Stimulated activated CD4-positive, alpha-beta T cell treated with anti-CD3 and anti-CD28 coated beads, Interleukin-15, amount 100 ng/mL, for 1 hour (primary cell): Measurements from ENCODE around the gene TRANK1.
"Not testable (repeated sequence)": the region's sequence is repeated elsewhere in the genome, so short reads cannot be mapped to it uniquely, and the experiment has no call there.

Experiments
- DNase-seq, 2 donors: peaks; one replicate each; pipeline ENCODE4 v3.0.0-alpha.2; 2020; ENCODE audit warnings: low read depth in 1 of 2, low spot score in 1 of 2

TRANK1 gene

DNA sequence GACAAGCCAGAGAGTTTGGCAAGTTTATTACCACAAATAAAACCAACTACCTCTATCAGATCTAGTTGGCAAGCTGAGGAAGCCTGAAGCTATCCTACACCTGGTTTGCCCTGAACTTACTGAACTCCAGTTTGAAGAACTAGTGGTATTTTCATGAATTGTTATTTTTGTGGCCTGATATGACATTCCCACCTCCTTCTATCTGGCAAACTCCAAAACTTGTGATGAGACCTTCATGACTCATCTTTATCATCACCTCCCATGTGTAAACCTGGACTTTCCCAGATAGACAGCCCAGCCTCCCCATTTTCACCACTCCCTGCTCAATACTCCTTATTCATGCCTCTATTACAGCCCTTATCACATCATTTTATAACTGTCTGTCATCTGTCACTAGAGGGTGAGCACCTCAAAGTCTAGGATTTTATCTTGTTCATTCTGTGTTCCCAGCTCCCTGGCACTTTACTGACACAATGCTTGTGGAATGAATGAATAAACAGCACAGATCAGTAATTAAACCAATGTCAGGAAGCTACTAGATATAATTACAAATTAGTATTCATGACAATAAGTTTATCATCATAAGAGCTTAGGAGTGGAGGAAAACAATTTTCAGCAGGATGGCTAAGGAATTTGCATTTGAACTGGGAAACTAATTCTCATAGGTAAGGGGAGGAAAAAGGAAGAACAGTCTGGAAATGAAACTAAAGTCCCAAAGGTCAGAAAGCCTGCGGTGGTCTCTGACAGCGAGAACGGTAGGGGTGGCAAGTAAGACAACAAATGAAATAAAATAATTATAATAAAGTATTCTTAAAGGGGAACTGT lies 13.2 kb upstream of the TRANK1 start:
- DNase-seq, result no peak

DNA sequence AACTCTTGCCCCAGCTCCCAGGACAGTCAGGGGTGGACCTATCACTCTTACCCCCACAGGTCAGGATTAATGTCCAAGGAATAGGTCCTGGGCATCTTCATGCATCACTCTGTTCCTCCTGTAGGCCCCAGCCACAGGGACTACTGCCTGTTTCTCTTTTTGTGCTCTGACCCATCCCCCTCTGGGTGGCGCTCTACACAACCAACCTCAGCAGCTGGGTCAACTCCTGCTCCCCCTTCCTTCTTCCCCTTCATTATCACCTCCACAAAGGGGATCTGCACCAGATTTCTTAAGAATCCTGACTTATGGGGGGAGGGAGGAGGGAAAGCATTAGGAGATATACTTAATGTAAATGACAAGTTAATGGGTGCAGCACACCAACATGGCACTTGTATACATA lies 12.2 kb upstream of the TRANK1 start:
- no peak for DNase-seq

DNA sequence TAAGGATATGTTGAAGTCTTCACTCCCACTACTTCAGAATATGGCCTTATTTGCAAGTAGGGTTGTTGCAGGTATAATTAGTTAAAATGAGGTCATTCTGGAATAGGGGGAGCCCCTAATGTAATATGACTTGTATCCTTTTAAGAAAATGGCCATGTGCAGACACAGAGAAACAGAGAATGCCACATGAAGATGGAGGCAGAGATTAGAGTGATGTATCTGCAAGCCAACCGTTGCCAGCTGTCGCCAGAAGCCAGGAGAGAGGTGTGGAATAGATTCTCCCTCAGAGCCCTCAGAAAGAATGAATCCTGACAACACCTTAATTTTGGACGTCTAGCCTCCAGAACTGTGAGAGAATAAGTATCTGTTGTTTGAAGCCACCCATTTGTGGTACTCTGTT lies 11.3 kb upstream of the TRANK1 start:
- no peak for DNase-seq

DNA sequence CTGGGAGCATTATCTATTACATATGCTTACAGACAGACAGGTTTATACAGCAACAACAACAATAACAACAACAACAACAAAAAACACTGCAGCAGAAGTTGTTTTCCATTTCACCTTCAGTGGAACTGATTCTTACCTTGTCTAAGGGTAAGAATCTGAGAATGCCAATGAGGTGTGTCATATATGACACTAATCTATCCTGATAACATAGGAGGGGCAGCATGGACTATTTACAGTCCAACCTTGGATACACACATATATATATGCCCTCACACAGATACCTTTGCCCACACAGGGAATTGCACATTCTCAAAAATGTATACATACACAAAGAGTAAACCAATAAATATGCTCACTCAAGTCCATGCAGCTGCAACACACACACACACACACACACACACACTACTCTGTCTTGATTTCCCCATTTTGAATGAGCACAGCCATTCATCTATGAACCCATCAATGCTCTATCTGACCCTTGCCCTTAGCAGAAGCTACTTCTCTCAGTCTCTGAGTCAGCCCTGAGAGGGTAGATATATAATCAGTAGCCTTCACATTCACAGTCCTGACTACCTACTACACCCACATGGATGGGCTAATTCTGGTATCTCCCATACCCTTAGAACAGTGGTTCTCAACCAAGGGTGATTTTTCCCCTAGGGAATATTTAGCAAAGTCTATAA lies 9.7 kb upstream of the TRANK1 start:
- no peak for DNase-seq

DNA sequence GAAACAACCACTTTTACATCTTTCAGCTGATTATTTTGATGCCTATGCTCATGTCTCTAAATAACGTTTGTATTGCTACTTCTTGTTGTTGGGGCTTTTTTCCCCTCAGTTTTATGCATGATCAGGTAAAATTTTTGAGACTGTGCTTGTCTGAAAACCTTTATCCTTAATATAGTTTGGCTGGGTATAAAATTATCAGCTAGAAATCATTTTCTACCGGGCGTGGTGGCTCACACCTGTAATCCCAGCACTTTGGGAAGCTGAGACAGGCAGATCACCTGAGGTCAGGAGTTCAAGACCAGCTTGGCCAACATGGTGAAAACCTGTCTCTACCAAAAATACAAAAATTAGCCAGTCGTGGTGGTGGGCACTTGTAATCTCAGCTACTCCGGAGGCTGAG lies 3.0 kb upstream of the TRANK1 start:
- DNase-seq, result not testable (repeated sequence)

DNA sequence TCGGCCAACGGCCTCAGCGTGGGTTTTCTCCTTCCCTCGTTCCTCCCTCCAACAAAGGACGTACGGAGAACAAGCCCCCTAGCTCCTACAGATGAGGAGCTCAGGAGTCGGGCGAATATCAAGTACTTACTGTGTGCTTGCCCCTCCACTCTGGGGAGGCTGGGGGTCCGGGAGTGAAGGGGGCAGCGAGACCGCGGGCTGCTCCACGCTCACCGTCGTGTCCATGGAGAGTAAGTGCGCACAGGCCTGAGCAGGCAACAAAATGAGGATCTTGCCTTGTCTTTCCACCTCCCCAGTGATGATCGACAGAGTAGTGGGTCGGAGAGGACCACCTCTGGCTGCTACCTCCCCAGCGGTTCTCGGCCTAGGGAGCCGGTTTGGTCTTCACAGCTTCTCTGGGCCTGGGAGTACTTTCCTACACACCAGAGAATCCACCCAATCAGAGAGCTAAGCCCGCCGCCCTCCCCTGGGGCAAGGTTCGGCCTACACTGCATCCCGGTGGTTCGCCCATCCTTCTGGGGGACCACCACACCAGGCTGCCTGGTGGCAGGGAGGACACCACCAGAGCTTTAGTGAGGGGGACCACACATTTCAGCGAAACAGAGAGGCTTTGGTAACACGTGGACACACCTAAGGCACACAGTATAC lies 603 bp upstream of the TRANK1 start:
- DNase-seq, result no peak

DNA sequence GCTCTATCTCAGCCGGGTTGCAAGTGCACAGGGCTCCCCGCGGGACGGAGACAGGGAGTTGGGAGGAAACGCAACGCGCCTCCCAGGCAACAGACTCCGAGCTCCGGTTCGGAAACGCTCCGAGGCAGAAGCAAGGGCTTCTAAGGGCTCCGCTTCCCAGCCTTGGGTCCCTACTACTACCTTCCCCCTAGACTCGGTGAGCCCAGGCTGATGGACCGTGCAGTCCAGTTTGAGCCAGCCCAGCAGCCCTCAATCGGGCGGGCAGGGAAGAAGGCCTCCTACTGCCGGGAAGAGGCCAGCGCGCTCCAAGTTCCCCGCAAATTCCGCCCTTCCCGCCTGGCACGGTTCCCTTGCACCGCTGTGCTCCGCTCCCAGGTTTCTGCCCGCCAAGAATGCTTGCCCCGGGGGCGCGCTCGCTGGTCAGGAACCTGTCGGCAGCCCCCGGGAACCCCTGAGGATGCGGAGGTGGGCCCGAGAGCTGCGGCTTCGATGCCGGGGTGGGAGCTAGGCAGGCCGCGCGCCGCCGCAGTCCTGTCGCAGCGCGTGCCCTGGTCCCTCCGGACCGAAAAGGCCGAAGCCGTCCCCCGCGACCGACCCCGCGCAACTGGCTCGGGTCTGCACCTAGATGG lies 728 bp downstream of the TRANK1 start:
- DNase-seq, result peak in 1 of 2 donors; percentile 35

DNA sequence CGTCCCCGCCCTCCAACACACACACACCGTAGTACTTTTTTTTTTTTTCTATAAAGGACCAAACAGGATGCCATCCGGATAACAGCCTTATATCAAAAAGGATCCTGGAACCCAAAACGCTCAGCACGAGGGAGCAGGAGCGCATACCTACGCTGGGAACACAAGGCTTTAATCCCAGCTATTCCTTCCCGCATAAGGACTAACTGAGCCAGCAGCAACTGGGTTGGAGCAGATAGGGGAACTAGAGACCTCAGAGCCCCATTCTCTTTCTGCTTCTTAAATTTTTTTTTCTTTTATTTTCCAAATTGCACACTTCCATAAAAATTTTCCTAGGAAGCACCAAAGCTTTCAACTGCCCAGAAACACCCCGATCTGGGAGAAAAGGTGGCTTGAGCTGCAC lies 1.3 kb downstream of the TRANK1 start:
- no peak for DNase-seq

DNA sequence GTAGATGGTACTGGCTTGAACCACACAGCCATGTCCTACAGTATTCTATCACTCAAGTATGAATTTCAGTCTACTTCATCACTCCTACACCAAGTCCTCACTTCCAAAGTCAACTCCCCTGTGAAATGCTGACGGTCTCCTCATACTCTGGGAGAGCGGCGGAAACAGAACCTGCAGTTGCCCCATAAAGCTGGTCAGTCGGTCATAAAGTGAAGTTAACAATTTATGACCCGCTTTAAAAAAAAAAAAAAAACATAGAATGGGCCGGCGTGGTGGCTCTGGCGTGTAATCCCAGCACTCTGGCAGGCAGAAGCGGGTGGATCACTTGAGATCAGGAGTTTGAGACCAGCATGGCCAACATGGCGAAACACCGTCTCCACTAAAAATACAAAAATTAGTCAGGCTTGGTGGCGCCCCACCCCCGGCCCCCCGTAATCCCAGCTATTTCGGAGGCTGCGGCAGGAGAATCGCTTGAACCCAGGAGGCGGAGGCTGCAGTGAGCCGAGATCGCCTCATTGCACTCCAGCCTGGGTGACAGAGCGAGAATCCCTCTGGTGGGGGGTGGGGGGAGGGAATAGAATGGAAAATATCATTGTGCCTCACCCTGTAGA lies 2.1 kb downstream of the TRANK1 start:
- no peak for DNase-seq

DNA sequence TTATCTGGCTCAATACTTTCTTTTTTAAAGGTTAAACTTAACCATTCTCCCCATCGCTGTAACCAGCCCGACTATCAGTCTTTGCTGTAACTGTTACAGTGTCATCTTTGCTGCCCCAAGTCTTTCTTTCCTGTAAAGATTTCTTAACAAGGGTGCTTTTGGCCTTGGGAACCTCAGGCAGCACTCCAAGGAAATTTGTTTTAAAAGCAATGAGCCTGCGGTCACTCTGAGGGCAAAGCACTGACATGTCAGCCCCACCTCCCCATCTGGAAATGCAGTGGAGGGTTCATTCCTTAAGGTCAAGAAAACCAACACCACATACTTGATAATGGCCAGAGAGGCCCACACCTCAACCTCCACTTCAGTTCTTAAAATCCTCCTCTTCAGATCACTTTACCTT lies 3.2 kb downstream of the TRANK1 start:
- no peak for DNase-seq

DNA sequence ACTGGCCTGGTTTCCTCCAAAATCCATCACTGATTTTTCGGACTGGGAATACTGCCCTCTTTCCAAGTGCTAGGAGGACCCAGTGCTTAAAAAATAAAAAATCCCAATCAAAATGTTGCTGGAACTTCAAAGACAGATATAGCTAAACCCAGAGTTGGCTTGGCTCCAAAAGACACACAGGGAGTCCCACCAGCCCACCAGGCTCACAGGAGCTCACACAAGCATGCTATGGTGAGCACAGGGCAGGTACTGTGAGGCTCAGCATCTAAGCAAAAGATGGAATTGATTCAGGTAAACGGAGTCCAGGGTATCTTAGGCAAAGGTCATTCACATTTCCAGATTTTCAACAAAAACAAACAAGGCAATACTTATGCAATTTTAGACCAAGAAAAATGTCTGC lies 3.7 kb downstream of the TRANK1 start:
- DNase-seq, result no peak

DNA sequence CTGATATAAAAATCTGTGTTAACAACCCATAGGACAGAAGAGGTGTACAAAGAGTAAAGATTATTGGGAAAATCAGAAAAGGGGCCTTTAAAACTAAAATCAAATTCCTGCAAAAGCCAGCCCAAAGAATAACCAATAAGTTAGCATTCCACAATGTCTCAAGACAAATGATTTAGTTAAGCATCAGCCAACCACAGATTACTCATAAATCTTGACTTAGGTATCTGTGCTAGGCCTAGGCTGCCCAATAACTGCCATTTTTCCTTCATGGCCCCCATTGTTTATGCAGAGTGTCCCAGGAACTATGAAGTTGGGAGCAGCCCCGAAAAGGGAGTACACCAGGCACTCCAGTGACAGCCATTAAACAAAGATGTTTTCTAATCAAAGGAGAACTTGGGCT lies 7.4 kb downstream of the TRANK1 start:
- DNase-seq, result no peak

DNA sequence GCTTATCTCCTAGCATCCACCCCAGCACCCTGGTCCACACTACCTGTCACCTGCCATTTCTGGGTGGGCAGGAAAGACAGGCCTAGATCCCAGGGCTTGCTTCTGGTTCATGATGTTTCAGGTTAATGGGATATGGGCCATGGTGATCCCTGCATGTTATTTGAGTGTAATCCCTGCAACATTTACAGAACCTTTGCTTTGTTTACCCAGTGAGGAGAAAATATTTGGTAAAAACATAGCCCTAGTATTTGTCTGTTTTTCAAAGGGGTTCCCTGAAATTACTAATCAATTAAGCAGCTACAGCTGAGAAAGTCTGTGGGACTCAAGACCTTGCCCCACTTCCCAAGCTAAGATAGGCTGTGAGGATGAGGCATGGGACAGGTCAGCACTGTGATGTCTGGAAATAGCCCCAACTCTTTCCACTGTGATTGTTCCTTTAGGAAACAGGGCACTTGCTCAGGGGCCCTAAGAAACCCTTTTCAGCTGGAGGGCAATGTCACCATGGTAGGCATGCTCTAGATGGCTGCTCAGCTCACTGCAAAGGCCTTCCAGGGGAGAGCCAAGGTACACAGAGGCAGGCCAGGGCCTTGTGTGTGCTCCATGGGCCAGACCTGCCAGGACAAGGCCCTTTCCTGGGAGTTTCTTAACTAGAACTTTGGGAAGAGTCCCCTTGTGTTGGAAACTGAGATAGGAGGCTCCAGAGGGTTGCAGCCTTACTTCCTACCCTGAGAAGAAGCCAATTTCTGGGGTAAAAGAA lies 11.1 kb downstream of the TRANK1 start:
- DNase-seq, result no peak

DNA sequence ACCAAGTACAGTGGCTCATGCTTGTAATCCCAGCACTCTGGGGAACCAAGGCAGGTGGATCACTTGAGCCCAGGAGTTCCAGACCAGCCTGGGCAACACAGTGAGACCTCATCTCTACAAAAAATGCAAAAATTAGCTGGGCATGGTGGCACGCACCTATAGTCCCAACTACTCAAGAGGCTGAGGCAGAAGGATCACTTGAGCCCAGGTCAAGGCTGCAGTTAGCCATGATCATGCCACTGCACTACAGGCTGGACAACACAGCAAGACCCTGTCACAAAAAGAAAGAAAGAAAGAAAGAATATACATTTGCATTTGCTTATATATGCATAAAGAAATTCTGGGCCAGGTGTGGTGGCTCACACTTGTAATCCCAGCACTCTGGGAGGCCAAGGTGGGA lies 13.4 kb downstream of the TRANK1 start:
- not testable (repeated sequence) for DNase-seq

DNA sequence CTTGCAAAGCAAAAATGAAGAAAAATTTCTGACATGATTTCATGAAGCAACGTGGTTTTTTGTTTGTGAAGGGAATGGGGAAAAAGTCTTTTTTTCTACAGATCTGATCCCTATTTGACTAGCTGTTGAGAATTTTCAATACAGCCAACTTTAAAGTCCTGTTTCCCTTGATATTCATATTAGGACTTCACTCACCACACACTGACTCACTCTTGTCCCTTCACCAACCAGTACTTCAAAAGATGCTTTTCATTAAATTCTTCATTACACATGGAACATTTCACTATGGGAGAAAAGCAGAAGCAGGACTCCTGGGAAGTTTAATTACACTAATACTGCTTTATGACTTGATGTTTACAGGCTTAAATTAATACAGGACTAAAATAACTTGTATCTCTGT lies 16.6 kb downstream of the TRANK1 start:
- no peak for DNase-seq

DNA sequence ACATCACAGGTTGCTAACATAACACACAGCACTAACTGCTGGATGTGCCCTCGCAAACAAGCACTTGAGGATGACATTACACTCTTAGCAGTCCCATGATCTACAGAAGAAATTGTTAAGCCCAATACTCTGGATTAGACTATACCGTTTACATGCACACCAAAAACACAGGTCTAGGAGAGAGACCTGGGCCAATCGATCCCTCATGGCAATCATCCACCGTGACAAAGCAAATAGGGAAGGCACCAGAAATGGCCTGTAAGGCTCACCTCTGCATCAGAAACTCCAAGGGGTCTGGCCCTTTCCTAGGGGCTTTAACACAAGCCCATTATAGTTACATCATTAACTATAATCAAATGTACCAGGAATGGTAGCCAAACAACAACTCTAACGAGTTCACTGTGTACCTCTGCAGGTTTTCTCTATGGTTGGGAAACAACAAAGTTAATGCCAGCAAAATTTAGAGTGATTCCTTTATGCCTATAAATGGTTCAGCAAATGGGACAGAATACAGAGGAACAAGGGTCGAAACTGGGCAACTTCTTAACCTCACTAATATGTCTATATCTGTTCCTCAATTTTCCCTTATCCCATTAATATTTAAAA lies 18.5 kb downstream of the TRANK1 start:
- DNase-seq, result no peak

DNA sequence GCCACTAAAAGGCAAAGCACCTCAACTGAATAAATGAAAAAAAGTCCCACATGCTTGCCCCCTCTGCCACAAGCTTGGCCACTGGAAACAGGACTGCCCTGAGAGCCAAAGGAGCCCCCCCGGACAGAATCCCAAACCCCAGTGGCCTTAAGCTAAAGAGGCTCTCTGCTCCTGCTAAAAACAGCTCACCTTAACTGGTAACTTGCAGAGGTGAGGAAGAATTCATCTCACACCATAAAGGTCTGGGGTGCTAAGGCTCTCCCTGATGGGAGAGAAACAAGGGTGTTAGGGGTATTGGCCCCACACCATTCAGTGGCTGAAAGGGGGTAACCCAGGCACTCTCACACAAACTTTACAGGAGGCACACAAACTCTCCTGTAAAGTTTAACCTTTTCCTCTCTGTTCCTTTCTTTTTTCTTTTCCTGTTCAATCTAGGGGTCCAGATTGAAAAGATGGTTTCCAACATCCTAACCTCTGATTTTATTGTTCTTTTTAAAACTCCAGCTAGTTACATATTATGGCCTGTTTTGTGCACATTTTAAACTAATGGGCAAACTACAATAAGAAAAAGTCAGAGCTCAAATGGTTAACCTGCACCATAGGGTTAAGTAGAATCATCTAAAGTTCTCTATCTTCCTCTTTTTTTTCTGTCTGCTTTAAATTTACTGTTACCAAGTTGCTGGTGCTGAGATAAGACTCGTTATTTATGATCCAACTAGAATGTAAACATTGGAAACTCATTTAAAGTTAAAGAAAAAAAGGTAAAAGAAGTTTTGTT lies 19.9 kb downstream of the TRANK1 start:
- no peak for DNase-seq

DNA sequence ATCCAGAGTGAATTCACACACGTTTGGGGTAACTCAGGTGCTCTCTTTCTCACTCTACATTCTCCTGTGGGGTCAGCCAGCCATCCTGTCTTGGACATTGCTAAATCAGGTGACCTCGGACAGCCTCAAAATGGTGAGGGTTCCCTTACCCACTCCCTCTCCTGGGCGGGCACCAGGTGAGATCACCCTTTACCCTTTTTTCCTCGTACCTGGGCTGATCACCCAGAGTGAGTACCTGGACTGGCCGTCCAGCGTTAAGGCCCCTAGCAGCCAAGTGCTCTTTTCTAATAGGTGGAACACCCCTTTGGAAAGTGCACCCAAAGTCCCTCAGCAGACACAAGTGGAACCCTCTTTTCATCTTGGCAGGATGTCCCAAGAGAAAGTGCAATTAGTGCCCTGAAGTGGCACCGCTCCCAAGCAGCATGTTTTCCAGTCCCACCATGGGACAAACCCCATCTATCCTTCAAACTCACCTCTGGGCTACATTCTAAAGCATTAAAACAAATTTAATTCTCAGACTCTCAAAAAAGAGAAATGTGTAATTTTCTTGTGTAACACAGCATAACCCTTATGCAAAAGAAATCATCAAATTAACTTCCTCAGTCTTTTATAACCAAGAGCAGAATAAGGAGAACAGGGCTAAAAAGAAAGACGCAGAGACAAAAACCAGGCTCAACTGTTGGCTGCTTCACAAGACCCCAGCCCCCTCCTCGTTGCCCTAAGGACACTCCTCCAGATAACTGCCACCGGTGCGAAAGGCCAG lies 20.7 kb downstream of the TRANK1 start:
- no peak for DNase-seq

DNA sequence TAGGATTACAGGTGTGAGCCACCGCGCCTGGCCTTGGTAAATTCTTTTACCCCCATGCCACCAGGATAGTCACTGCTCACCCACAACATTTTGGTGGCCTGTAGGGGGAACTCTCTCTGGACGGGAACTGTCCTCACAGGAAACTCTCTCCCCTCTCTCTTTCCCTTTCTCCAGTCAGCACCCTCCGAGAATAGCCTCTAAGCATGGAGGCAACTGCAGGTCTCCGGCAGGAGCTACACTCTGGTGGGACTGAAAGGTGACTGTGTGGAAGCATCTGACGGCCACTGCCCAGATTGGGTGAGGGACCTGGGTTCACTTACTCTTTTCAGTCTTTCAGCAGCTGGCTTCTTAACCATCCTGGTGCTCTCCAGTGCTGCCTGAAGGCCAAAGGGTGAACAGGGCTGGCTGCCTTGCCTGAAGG lies 21.3 kb downstream of the TRANK1 start:
- DNase-seq, result no peak
